RWPE1 (cell line): ENCODE measurements around the gene SLC46A1.

Experiments used
- CTCF ChIA-PET: fragments of 350-600 bp; sonication (Branson Sonifier 250); formaldehyde crosslinking; extraction: SDS; loops from one replicate; lab custom pipeline; 2021; lab: Yijun Ruan, JAX
- POLR2A ChIA-PET: fragments of 400-600 bp; formaldehyde crosslinking; extraction: SDS; loops from one replicate; lab custom pipeline; 2020; ENCODE audit warnings: antibody characterized with exemption; ENCODE audit not compliant: low non-redundant PET; lab: Yijun Ruan, JAX
- DNase-seq: peaks from one replicate; pipeline ENCODE4 v3.0.0; 2012; ENCODE audit warnings: low spot score
- H3K27ac ChIP-seq: fragments of 450-650 bp; 2 replicates; pipeline ENCODE4 v1.5.1; 2017
- TF ChIP-seq, protein P1 (sequence below): fragments of 450-650 bp; conservative IDR thresholded peaks from 2 replicates; pipeline ENCODE4 v1.5.1; 2017; ENCODE audit warnings: low read depth, mild to moderate bottlenecking

The SLC46A1 gene

GRCh38 chr17:28346199-28346580 lies 59.8 kb downstream of the SLC46A1 start:
- TF ChIP-seq, protein P1, sequence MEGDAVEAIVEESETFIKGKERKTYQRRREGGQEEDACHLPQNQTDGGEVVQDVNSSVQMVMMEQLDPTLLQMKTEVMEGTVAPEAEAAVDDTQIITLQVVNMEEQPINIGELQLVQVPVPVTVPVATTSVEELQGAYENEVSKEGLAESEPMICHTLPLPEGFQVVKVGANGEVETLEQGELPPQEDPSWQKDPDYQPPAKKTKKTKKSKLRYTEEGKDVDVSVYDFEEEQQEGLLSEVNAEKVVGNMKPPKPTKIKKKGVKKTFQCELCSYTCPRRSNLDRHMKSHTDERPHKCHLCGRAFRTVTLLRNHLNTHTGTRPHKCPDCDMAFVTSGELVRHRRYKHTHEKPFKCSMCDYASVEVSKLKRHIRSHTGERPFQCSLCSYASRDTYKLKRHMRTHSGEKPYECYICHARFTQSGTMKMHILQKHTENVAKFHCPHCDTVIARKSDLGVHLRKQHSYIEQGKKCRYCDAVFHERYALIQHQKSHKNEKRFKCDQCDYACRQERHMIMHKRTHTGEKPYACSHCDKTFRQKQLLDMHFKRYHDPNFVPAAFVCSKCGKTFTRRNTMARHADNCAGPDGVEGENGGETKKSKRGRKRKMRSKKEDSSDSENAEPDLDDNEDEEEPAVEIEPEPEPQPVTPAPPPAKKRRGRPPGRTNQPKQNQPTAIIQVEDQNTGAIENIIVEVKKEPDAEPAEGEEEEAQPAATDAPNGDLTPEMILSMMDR = no peak
- no peak for DNase-seq
- ChIA-PET CTCF (interaction anchor here (1.2 kb wide), 1 partner anchor 10 kb away, joined by 3 read pairs; the partner anchor contains the start of gene TNFAIP1), POLR2A (interaction anchor here (2.1 kb wide), 1 partner anchor 11 kb away, joined by 9 read pairs; the partner anchor contains the start of genes IFT20 and TNFAIP1)
- H3K27ac ChIP-seq = peak overlapping the region; percentile 95

- TF ChIP-seq, protein P1 = no peak
- POLR2A ChIA-PET = interaction anchor here (2.1 kb wide), 1 partner anchor 10 kb away, joined by 9 read pairs; the partner anchor contains the start of genes IFT20 and TNFAIP1
- CTCF ChIA-PET = interaction anchor here (1.2 kb wide), 1 partner anchor 10 kb away, joined by 3 read pairs; the partner anchor contains the start of gene TNFAIP1
- DNase-seq = no peak
- peak overlapping the region; percentile 95 for H3K27ac ChIP-seq
These were observed 60.4 kb downstream of the SLC46A1 start for GRCh38 chr17:28345419-28346198.
